ENCODE measurements around the gene MUC21. TPM values are rescaled to one million over a fixed set of nuclear protein-coding genes. Genes with fewer than 3 reads are reported as not detected.
A peak's percentile ranks its signal among the peaks of the same experiment; 100 is the strongest.

Gene MUC21
- not detected for polyA plus RNA-seq (2013, experiment 1 of 2)
- polyA plus RNA-seq (2013, experiment 2 of 2), result not detected

DNA sequence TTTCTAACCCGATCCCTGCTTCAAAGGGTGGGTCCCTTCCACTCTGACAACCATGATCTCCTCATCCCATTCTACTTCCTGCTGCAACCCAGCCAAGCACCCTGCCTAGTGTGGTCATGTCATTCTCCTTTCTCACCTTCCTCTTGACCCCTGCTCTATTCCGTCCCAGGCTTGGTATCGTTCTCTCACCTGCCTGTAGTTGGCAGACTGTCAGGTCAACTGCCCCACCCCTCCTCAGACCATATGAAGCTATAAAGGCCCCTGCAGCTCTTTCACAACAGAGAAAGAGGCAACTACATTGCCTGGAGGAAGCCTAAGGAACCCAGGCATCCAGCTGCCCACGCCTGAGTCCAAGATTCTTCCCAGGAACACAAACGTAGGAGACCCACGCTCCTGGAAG is at the start of gene MUC21:
Gene MUC21 (plus strand): TSS at position 280 of the 400 bp plus-strand sequence. CDS start 241 bp downstream, outside the sequence.
- Histone ChIP-seq H3K9ac (ENCODE audit: low read length) (no peak within 1 kb of the TSS), H4K8ac (ENCODE audit: low read length) (no peak within 1 kb of the TSS), H3K4ac (ENCODE audit: low read depth in 1 of 2, low read length in 2 of 2) (no peak within 1 kb of the TSS), H3K4me3 (ENCODE audit: insufficient read depth in 1 of 2, low read depth in 1 of 2, low read length in 2 of 2) (peak within 1 kb of the TSS in 1 of 2 experiments; percentile 69), H3K27me3 (ENCODE audit: control insufficient read depth in 1 of 2, insufficient read depth in 1 of 2, low read length in 2 of 2) (peaks cover 0 to 29% of the 10 kb centered on the region in 2 experiments), H3K27ac (ENCODE audit: low read length, poor library complexity, severe bottlenecking) (no peak within 1 kb of the TSS), H3K23ac (ENCODE audit: low read length in 2 of 2) (no peak within 1 kb of the TSS), H2AK5ac (ENCODE audit: low read length, severe bottlenecking) (no peak within 1 kb of the TSS), H3K4me1 (ENCODE audit: control insufficient read depth, insufficient read depth, low read depth, low read length) (peaks cover 4% of the 10 kb centered on the region), H3K36me3 (ENCODE audit: control insufficient read depth in 1 of 2, insufficient read depth in 2 of 2, low read depth in 1 of 2, low read length in 2 of 2) (no peaks in the 10 kb centered on the region), H3K4me2 (ENCODE audit: low read length, poor library complexity, severe bottlenecking) (no peak within 1 kb of the TSS), H3K79me1 (replicated peaks; ENCODE audit: low read length, poor library complexity, severe bottlenecking) (no peaks in the 10 kb centered on the region), H3K9me3 (ENCODE audit: control insufficient read depth, low read length) (no peaks in the 10 kb centered on the region), H3K14ac (ENCODE audit: low read length in 2 of 2) (no peak within 1 kb of the TSS), H2BK5ac (ENCODE audit: low read depth, low read length, poor library complexity, severe bottlenecking) (no peak within 1 kb of the TSS), H4K91ac (ENCODE audit: low read length) (no peak within 1 kb of the TSS), H2AFZ (ENCODE audit: low read depth, low read length) (no peak within 1 kb of the TSS), H2BK120ac (ENCODE audit: low read depth, low read length) (no peak within 1 kb of the TSS), H2BK15ac (ENCODE audit: low read depth, poor library complexity, severe bottlenecking) (no peak within 1 kb of the TSS), H3K18ac (ENCODE audit: low read depth in 1 of 2, low read length in 2 of 2) (no peak within 1 kb of the TSS), H2BK12ac (ENCODE audit: low read length in 2 of 2) (no peak within 1 kb of the TSS)
- DNase-seq, result no peak
- WGBS, result 76% methylated on average over 6 of the region's 6 CpGs

DNA sequence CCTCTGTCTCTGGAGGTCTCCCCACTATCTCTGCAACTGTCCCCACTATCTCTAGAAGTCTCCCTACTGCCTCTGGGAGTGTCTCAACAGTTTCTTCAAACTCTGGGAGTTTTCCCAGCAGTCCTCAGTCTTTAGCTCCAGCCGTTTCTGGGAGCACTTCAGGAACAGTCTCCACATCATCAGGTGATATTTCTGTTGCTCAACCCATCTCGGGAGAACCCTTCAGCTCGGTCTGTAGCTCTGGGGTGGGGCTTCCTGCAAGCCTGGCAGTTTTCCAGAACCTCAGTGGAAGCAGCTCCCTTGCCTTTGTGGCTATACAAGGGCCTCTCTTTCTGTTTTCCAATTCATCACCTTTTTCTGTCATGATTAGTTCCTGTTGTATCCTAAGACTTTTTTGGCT is 48.5 kb upstream of the MUC21 start:
- Histone ChIP-seq H3K4me2 (ENCODE audit: low read length, poor library complexity, severe bottlenecking) (no peak overlapping the region), H3K36me3 (ENCODE audit: control insufficient read depth in 1 of 2, insufficient read depth in 2 of 2, low read depth in 1 of 2, low read length in 2 of 2) (no peaks in the 10 kb centered on the region), H3K9ac (ENCODE audit: low read length) (no peak overlapping the region), H3K9me3 (ENCODE audit: control insufficient read depth, low read length) (no peaks in the 10 kb centered on the region), H2AFZ (ENCODE audit: low read depth, low read length) (no peak overlapping the region), H2BK15ac (ENCODE audit: low read depth, poor library complexity, severe bottlenecking) (no peak overlapping the region), H2AK5ac (ENCODE audit: low read length, severe bottlenecking) (no peak overlapping the region), H3K27me3 (ENCODE audit: control insufficient read depth in 1 of 2, insufficient read depth in 1 of 2, low read length in 2 of 2) (peaks cover 0 to 77% of the 10 kb centered on the region in 2 experiments), H2BK120ac (ENCODE audit: low read depth, low read length) (no peak overlapping the region), H3K4me3 (ENCODE audit: insufficient read depth in 1 of 2, low read depth in 1 of 2, low read length in 2 of 2) (no peak overlapping the region), H3K4ac (ENCODE audit: low read depth in 1 of 2, low read length in 2 of 2) (no peak overlapping the region), H2BK5ac (ENCODE audit: low read depth, low read length, poor library complexity, severe bottlenecking) (peak overlapping the region; percentile 20), H3K18ac (ENCODE audit: low read depth in 1 of 2, low read length in 2 of 2) (no peak overlapping the region), H3K79me1 (replicated peaks; ENCODE audit: low read length, poor library complexity, severe bottlenecking) (no peaks in the 10 kb centered on the region), H3K27ac (ENCODE audit: low read length, poor library complexity, severe bottlenecking) (no peak overlapping the region), H3K14ac (ENCODE audit: low read length in 2 of 2) (no peak overlapping the region), H3K4me1 (ENCODE audit: control insufficient read depth, insufficient read depth, low read depth, low read length) (peaks cover 28% of the 10 kb centered on the region), H4K91ac (ENCODE audit: low read length) (no peak overlapping the region), H4K8ac (ENCODE audit: low read length) (no peak overlapping the region), H2BK12ac (ENCODE audit: low read length in 2 of 2) (no peak overlapping the region), H3K23ac (ENCODE audit: low read length in 2 of 2) (no peak overlapping the region)
- 61% methylated on average over 3 of the region's 3 CpGs for WGBS
- no peak for DNase-seq

DNA sequence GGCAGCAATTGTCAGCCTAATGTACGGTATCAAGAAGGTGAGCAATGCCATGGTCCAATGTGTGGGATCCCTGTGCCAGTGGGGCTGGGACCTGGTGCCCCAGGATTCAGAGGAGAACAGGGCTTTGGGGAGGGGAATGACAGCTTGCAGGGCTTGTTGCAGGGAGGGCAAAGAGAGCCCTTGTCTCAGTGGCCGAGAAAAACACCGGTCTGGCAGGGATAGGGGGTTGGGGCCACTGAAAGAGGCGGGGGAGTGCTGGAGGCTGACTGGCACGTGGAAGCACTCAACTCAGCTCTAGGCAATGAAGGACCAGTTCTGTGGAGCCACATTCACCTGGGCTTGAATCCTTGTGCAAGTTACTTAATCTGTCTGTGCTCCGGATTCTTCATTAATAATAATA is 46.3 kb upstream of the MUC21 start:
- Histone ChIP-seq H2BK120ac (ENCODE audit: low read depth, low read length) (no peak overlapping the region), H2AK5ac (ENCODE audit: low read length, severe bottlenecking) (peak overlapping the region; percentile 64), H3K18ac (ENCODE audit: low read depth in 1 of 2, low read length in 2 of 2) (no peak overlapping the region), H3K36me3 (ENCODE audit: control insufficient read depth in 1 of 2, insufficient read depth in 2 of 2, low read depth in 1 of 2, low read length in 2 of 2) (no peaks in the 10 kb centered on the region), H2BK15ac (ENCODE audit: low read depth, poor library complexity, severe bottlenecking) (no peak overlapping the region), H3K9me3 (ENCODE audit: control insufficient read depth, low read length) (no peaks in the 10 kb centered on the region), H3K4me2 (ENCODE audit: low read length, poor library complexity, severe bottlenecking) (no peak overlapping the region), H2BK12ac (ENCODE audit: low read length in 2 of 2) (no peak overlapping the region), H3K4me1 (ENCODE audit: control insufficient read depth, insufficient read depth, low read depth, low read length) (peaks cover 14% of the 10 kb centered on the region), H3K23ac (ENCODE audit: low read length in 2 of 2) (no peak overlapping the region), H4K91ac (ENCODE audit: low read length) (no peak overlapping the region), H3K4me3 (ENCODE audit: insufficient read depth in 1 of 2, low read depth in 1 of 2, low read length in 2 of 2) (no peak overlapping the region), H3K27me3 (ENCODE audit: control insufficient read depth in 1 of 2, insufficient read depth in 1 of 2, low read length in 2 of 2) (peaks cover 0 to 79% of the 10 kb centered on the region in 2 experiments), H3K79me1 (replicated peaks; ENCODE audit: low read length, poor library complexity, severe bottlenecking) (no peaks in the 10 kb centered on the region), H4K8ac (ENCODE audit: low read length) (no peak overlapping the region), H3K9ac (ENCODE audit: low read length) (no peak overlapping the region), H3K27ac (ENCODE audit: low read length, poor library complexity, severe bottlenecking) (no peak overlapping the region), H2AFZ (ENCODE audit: low read depth, low read length) (no peak overlapping the region), H2BK5ac (ENCODE audit: low read depth, low read length, poor library complexity, severe bottlenecking) (no peak overlapping the region), H3K4ac (ENCODE audit: low read depth in 1 of 2, low read length in 2 of 2) (no peak overlapping the region), H3K14ac (ENCODE audit: low read length in 2 of 2) (peak overlapping the region in 1 of 2 experiments; percentile 51)
- 72% methylated on average over 5 of the region's 6 CpGs for WGBS
- DNase-seq, result no peak

DNA sequence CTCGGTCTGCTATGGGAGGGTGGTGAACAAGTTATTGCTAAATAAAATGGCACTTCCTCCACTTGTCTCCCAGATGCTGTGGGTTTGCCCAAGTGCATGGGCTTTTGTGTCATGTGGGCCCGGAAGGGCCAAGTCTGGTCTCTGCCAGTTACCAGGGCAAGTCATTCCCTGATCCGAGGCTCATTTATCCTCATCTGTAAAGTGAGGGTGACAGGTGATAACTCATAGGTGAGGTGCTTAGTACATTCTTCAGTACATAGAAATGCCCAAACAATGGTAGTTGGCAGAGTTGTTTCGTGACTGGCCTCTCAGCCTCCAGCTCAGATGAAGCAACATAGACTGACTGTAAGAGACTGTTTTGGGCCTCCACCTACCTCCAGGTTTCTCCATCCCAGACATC is 44.8 kb upstream of the MUC21 start:
- Histone ChIP-seq H2BK12ac (ENCODE audit: low read length in 2 of 2) (no peak overlapping the region), H3K4ac (ENCODE audit: low read depth in 1 of 2, low read length in 2 of 2) (no peak overlapping the region), H3K14ac (ENCODE audit: low read length in 2 of 2) (no peak overlapping the region), H2BK120ac (ENCODE audit: low read depth, low read length) (no peak overlapping the region), H2BK5ac (ENCODE audit: low read depth, low read length, poor library complexity, severe bottlenecking) (no peak overlapping the region), H3K36me3 (ENCODE audit: control insufficient read depth in 1 of 2, insufficient read depth in 2 of 2, low read depth in 1 of 2, low read length in 2 of 2) (no peaks in the 10 kb centered on the region), H3K27ac (ENCODE audit: low read length, poor library complexity, severe bottlenecking) (no peak overlapping the region), H4K91ac (ENCODE audit: low read length) (no peak overlapping the region), H2AK5ac (ENCODE audit: low read length, severe bottlenecking) (no peak overlapping the region), H3K9me3 (ENCODE audit: control insufficient read depth, low read length) (no peaks in the 10 kb centered on the region), H3K4me1 (ENCODE audit: control insufficient read depth, insufficient read depth, low read depth, low read length) (peaks cover 12% of the 10 kb centered on the region), H3K4me2 (ENCODE audit: low read length, poor library complexity, severe bottlenecking) (no peak overlapping the region), H4K8ac (ENCODE audit: low read length) (no peak overlapping the region), H3K4me3 (ENCODE audit: insufficient read depth in 1 of 2, low read depth in 1 of 2, low read length in 2 of 2) (no peak overlapping the region), H3K18ac (ENCODE audit: low read depth in 1 of 2, low read length in 2 of 2) (no peak overlapping the region), H3K23ac (ENCODE audit: low read length in 2 of 2) (no peak overlapping the region), H3K79me1 (replicated peaks; ENCODE audit: low read length, poor library complexity, severe bottlenecking) (no peaks in the 10 kb centered on the region), H2BK15ac (ENCODE audit: low read depth, poor library complexity, severe bottlenecking) (no peak overlapping the region), H3K27me3 (ENCODE audit: control insufficient read depth in 1 of 2, insufficient read depth in 1 of 2, low read length in 2 of 2) (peaks cover 0 to 84% of the 10 kb centered on the region in 2 experiments), H3K9ac (ENCODE audit: low read length) (no peak overlapping the region), H2AFZ (ENCODE audit: low read depth, low read length) (no peak overlapping the region)
- WGBS, result 96% methylated on average over 3 of the region's 4 CpGs
- no peak for DNase-seq

Data from mesenchymal stem cell (in vitro differentiated cells and primary cell).